Smooth muscle cell (in vitro differentiated cells): ENCODE data around the gene DPYD. TPM values are rescaled to one million over a fixed set of nuclear protein-coding genes. Genes with fewer than 3 reads are reported as not detected.

Experiments
- DNase-seq: peaks from one replicate; lab custom pipeline; 2025; ENCODE audit not compliant: unreplicated experiment; lab: John Stamatoyannopoulos, UW
- H2AFZ ChIP-seq: fragments of 200-600 bp; sonication (generic); 2 replicates; pipeline ENCODE4 v1.6.0; 2016; ENCODE audit warnings: antibody characterized with exemption, low read depth, mild to moderate bottlenecking
- H3F3A ChIP-seq: fragments of 200-600 bp; sonication (generic); 2 replicates; pipeline ENCODE4 v1.6.0; 2017; ENCODE audit warnings: antibody characterized with exemption, low read depth
- H3K27ac ChIP-seq: fragments of 200-600 bp; sonication (generic); 2 replicates; pipeline ENCODE4 v1.5.1; 2016; ENCODE audit warnings: low read depth, mild to moderate bottlenecking
- H3K27me3 ChIP-seq: fragments of 200-600 bp; sonication (generic); 2 replicates; pipeline ENCODE4 v1.6.1; 2016; ENCODE audit warnings: low read depth, mild to moderate bottlenecking
- H3K36me3 ChIP-seq: fragments of 200-600 bp; sonication (generic); 2 replicates; pipeline ENCODE4 v1.5.1; 2016; ENCODE audit warnings: low read depth
- H3K4me1 ChIP-seq: fragments of 200-600 bp; sonication (generic); 2 replicates; pipeline ENCODE4 v1.5.1; 2016; ENCODE audit warnings: low read depth
- H3K4me2 ChIP-seq: fragments of 200-600 bp; sonication (generic); 2 replicates; pipeline ENCODE4 v1.6.0; 2016; ENCODE audit warnings: mild to moderate bottlenecking
- H3K4me3 ChIP-seq: fragments of 200-600 bp; sonication (generic); 2 replicates; pipeline ENCODE4 v1.5.1; 2016; ENCODE audit warnings: mild to moderate bottlenecking
- H3K79me2 ChIP-seq: fragments of 200-600 bp; sonication (generic); 2 replicates; pipeline ENCODE4 v1.6.0; 2016; ENCODE audit warnings: low read depth, mild to moderate bottlenecking
- H3K9ac ChIP-seq: fragments of 200-600 bp; sonication (generic); 2 replicates; pipeline ENCODE4 v1.6.0; 2016; ENCODE audit warnings: low read depth
- H3K9me3 ChIP-seq: fragments of 200-600 bp; sonication (generic); replicated peaks from 2 replicates; pipeline ENCODE4 v1.5.1; 2016; ENCODE audit warnings: low read depth
- H4K20me1 ChIP-seq: fragments of 200-600 bp; sonication (generic); 2 replicates; pipeline ENCODE4 v1.6.0; 2016; ENCODE audit warnings: low read depth
- WGBS: methylation state at CpG from one replicate; pipeline ENCODE4 v1.1.7; 2016; ENCODE audit warnings: low lambda C conversion rate; 5-methylcytosine and 5-hydroxymethylcytosine counted together
- polyA plus RNA-seq: library from polyadenylated mRNA; unstranded; fragments of >200 nt; fragmentation: Nextera tagmentation; extraction: Ambion mirVana; gene quantifications from 2 replicates; pipeline ENCODE4 v1.2.1, GENCODE V29; 2016
- total RNA-seq: library from RNA; depleted of rRNA; stranded (reverse); fragments of >200 nt; gene quantifications from 2 replicates; pipeline ENCODE4 v1.2.3, GENCODE V29; 2014
- TF ChIP-seq, protein P1 (sequence below): fragments of 200-600 bp; sonication (generic); IDR thresholded peaks from 2 replicates; pipeline ENCODE4 v1.5.1; 2017; ENCODE audit warnings: borderline replicate concordance, mild to moderate bottlenecking, antibody characterized with exemption; ENCODE audit not compliant: insufficient read depth, poor library complexity, severe bottlenecking

DPYD gene
- total and polyA plus RNA-seq, 2 experiments from 2014 or later: 1.8 to 2.0 TPM

DNA sequence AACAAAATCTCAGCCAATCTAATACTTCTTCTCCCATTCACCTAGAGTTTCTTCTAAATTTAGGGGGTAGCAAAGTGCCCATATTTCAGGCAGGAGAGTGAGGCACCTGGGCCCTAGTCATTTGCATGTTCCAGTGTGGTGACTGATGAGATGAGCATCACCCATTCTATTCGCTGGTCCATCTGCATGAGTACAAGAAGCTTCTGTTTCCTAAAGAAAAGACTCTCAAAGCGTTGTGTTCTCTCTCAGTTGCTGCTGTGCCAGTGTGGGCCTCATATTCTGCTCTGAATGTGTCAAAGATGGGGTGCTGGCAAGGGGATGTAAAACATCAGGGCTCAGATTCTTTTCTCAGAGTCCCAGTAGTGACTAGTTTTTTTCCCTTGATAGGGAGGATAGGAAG, 16.1 kb upstream of the DPYD start:
- H3K27ac ChIP-seq: peak overlapping the region; percentile 59
- no peaks in the 10 kb centered on the region for H3K27me3 ChIP-seq
- H3F3A ChIP-seq: peaks cover 3% of the 10 kb centered on the region
- no peak for DNase-seq
- no peaks in the 10 kb centered on the region for H3K79me2 ChIP-seq
- H3K9ac ChIP-seq: no peak overlapping the region
- no peak overlapping the region for H3K4me3 ChIP-seq
- H3K4me1 ChIP-seq: no peaks in the 10 kb centered on the region
- no peaks in the 10 kb centered on the region for H3K36me3 ChIP-seq
- no peak overlapping the region for H3K4me2 ChIP-seq
- H4K20me1 ChIP-seq: no peaks in the 10 kb centered on the region
- TF ChIP-seq, protein P1, sequence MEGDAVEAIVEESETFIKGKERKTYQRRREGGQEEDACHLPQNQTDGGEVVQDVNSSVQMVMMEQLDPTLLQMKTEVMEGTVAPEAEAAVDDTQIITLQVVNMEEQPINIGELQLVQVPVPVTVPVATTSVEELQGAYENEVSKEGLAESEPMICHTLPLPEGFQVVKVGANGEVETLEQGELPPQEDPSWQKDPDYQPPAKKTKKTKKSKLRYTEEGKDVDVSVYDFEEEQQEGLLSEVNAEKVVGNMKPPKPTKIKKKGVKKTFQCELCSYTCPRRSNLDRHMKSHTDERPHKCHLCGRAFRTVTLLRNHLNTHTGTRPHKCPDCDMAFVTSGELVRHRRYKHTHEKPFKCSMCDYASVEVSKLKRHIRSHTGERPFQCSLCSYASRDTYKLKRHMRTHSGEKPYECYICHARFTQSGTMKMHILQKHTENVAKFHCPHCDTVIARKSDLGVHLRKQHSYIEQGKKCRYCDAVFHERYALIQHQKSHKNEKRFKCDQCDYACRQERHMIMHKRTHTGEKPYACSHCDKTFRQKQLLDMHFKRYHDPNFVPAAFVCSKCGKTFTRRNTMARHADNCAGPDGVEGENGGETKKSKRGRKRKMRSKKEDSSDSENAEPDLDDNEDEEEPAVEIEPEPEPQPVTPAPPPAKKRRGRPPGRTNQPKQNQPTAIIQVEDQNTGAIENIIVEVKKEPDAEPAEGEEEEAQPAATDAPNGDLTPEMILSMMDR: no peak
- 82% methylated on average over 2 of the region's 2 CpGs for WGBS
- no peak overlapping the region for H2AFZ ChIP-seq
- no peaks in the 10 kb centered on the region for H3K9me3 ChIP-seq

DNA sequence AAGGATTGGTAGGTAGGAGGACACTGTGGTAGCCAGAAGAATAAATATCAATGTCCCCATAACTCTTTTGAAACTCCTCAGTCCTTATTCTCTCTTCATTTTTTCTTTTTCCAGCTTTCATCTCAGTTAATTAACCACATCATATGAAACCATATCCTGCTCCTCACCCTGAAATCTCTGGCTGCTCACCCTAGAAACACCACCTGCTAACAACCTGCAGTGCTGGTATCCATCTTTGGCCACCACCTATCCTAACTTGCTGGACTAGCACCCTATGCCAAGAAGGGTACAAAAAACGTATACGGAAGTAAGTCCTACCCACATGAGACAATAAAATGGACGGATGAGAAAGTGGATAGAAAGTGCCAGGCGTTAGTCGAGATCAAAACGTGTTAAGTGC, 13.7 kb upstream of the DPYD start:
- no peak overlapping the region for H3K4me2 ChIP-seq
- TF ChIP-seq, protein P1: no peak
- no peaks in the 10 kb centered on the region for H3K79me2 ChIP-seq
- WGBS: 90% methylated on average over 6 of the region's 6 CpGs
- DNase-seq: no peak
- no peaks in the 10 kb centered on the region for H3K27me3 ChIP-seq
- H4K20me1 ChIP-seq: no peaks in the 10 kb centered on the region
- no peaks in the 10 kb centered on the region for H3K4me1 ChIP-seq
- no peak overlapping the region for H3K4me3 ChIP-seq
- H3K36me3 ChIP-seq: no peaks in the 10 kb centered on the region
- H3K27ac ChIP-seq: no peak overlapping the region
- H3K9me3 ChIP-seq: no peaks in the 10 kb centered on the region
- no peak overlapping the region for H2AFZ ChIP-seq
- H3F3A ChIP-seq: peaks cover 3% of the 10 kb centered on the region
- no peak overlapping the region for H3K9ac ChIP-seq

DNA sequence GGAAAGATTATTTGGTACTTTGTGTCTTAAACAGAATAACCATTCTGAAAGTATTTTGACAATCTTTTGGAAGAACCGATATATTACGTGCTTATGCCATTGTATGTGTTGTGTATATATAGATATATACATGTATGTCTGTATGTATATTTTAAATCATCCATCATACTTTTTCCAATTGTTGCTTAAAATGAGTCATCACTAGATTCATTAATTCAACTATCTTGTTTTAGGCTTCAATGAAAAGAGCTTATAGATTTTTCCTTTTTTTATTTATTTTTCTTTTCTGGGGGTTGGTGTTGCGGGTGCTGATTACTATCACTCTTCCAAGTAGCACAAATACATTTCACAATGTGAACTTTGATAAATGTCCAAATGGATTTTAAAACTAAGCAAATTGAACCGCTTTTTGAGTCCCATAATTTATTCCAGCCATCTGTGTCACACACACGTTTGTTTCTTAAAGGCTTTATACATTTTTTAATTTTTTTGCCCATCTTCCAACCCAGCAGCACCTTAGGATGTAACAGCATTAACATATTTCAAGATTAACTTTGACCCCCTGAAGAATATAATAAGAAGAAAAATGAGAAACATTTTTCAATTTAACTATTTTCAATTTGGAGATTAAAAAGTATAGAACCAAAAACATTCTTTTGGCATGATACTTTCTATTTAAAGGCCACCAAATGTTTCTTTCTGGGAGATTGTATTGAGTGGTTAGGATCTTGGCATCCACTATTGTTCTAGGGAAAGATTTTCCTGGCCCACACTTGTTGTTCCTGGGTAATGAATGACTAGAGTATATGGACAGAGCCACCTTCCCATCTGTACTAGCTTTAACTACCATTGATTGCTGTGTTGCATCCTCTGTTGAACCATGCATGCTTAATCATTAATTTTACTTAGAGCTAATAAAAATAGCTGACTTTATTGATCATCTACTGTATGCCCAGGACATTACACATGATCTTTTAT, 9.3 kb upstream of the DPYD start:
- no peak overlapping the region for H3K4me3 ChIP-seq
- no peak overlapping the region for H2AFZ ChIP-seq
- H3K27me3 ChIP-seq: no peaks in the 10 kb centered on the region
- H3K27ac ChIP-seq: no peak overlapping the region
- TF ChIP-seq, protein P1: no peak
- H3K79me2 ChIP-seq: no peaks in the 10 kb centered on the region
- no peaks in the 10 kb centered on the region for H3F3A ChIP-seq
- no peaks in the 10 kb centered on the region for H3K36me3 ChIP-seq
- no peaks in the 10 kb centered on the region for H4K20me1 ChIP-seq
- H3K4me1 ChIP-seq: no peaks in the 10 kb centered on the region
- no peak overlapping the region for H3K4me2 ChIP-seq
- no peaks in the 10 kb centered on the region for H3K9me3 ChIP-seq
- 89% methylated on average over 5 of the region's 5 CpGs for WGBS
- DNase-seq: no peak
- no peak overlapping the region for H3K9ac ChIP-seq
